Heart left ventricle (tissue), 13 donors: ENCODE measurements around the gene NLGN4X.

Experiments
- POLR2A ChIP-seq, 2 donors: fragments of 450-650 bp; IDR thresholded peaks; one replicate each; pipeline ENCODE4 v1.6.1; 2017; ENCODE audit warnings: antibody characterized with exemption in 2 of 2, mild to moderate bottlenecking in 2 of 2, moderate library complexity in 2 of 2
- TF ChIP-seq, protein P1 (sequence below), 12 donors: fragments of 200-600 bp; sonication (generic) in 4 of 12; IDR thresholded peaks; one replicate each; pipeline versions ENCODE4 v1.5.0 to v1.8.0; 2018 to 2022; ENCODE audit warnings: antibody characterized with exemption in 12 of 12, mild to moderate bottlenecking in 5 of 12
- donor health status: ischemic (EF 13 %, LVEDD 7.1; RV severe dilation, severe dysfunction).
- donor health status: DM: no; HTN: yes; CAD: no.
- donor health status: DM: no; HTN: no; CAD: no.
- donor health status: ischemic (EF 25% LVEDD 6.9; RV normal size, moderate dysfunction).
- donor health status: ischemic (EF 25% LVEDD 5.7; RV mildly dilated, moderate dysfunction).
- donor health status: ischemic (EF 35%, LVEDD 5.7; RV mildly dilated, moderate dysfunction).
- donor health status: nonischemic (EF 11% LVEDD 7.7; RV severe dilation, severe dysfunction).
- donor health status: DM: yes; HTN: yes; CAD: no.
- donor health status: PGD.
- donor health status: ischemic (EF 29% LVEDD 5.4; RV normal size, mild dysfunction).
- donor health status: nonischemic (EF 23%, LVEDD 6.1; RV moderate dilation, normal function).

DNA sequence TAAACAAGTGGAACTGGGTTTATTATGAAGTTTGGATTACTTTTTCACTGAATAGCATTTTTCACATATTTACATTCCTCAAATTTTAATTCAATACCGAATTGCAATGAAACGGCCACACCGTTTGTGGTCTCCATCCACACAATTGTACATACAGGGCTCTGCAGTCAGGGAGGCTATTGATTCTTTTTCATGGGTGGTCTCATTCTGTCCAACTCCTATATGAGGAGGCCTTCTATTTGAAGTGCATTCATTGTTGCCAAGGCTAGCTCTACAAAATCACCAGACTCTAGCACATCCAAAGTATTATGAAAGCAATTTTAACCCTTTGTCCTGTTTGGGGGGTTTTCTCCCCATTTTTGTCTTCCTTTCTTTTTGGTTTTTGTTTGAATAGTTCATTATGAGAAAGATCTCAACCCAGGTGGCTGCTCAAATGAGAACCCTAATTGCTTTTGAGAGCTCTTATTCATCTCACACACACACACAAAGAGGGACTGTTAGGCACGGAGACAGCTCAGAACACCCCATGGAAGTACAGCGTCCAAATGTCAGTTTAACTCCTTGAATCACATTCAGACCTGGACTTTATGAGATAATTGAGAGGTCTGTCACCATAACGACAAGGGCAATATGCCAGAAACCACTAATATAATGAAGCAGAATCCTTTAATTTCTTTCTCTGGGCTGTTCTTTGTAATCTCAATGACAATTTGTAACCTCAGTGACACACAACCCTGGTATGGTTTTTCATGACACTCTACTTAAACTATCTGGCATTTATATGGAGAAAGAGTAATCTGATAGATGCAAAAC lies 79.4 kb downstream of the NLGN4X start:
- TF ChIP-seq, protein P1, sequence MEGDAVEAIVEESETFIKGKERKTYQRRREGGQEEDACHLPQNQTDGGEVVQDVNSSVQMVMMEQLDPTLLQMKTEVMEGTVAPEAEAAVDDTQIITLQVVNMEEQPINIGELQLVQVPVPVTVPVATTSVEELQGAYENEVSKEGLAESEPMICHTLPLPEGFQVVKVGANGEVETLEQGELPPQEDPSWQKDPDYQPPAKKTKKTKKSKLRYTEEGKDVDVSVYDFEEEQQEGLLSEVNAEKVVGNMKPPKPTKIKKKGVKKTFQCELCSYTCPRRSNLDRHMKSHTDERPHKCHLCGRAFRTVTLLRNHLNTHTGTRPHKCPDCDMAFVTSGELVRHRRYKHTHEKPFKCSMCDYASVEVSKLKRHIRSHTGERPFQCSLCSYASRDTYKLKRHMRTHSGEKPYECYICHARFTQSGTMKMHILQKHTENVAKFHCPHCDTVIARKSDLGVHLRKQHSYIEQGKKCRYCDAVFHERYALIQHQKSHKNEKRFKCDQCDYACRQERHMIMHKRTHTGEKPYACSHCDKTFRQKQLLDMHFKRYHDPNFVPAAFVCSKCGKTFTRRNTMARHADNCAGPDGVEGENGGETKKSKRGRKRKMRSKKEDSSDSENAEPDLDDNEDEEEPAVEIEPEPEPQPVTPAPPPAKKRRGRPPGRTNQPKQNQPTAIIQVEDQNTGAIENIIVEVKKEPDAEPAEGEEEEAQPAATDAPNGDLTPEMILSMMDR (IDR thresholded peaks at IDR 0.05) = no peak
- TF ChIP-seq POLR2A (IDR thresholded peaks at IDR 0.05) = no peak
